ENCODE measurements around the gene LRIG2. TPM values are rescaled to one million over a fixed set of nuclear protein-coding genes. Genes with fewer than 3 reads are reported as not detected.

Gene LRIG2
- total and polyA plus RNA-seq, 4 donors: 1.3 to 11.9 (median 6.0) TPM

GRCh38 chr1:113029822-113030221, 43.2 kb upstream of the LRIG2 start:
- 29% methylated on average over 1 of the region's 1 CpG for WGBS
- Histone ChIP-seq H3K36me3 (ENCODE audit: control insufficient read depth in 4 of 4, insufficient read depth in 3 of 4, low read depth in 1 of 4, low read length in 3 of 4) (no peaks in the 10 kb centered on the region), H3K9ac (ENCODE audit: low read depth in 1 of 2, low read length in 2 of 2) (peak overlapping the region in 1 of 2 donors; percentile 60), H3K27ac (ENCODE audit: low read depth in 1 of 2, low read length in 2 of 2) (peak overlapping the region; percentile 43 to 57), H3K4me3 (ENCODE audit: low read depth in 1 of 3, low read length in 3 of 3) (no peak overlapping the region), H3K9me3 (ENCODE audit: control insufficient read depth in 4 of 4, low read length in 3 of 4) (no peaks in the 10 kb centered on the region), H3K27me3 (ENCODE audit: control insufficient read depth in 4 of 4, insufficient read depth in 4 of 4, low read length in 3 of 4) (no peaks in the 10 kb centered on the region), H3K4me1 (ENCODE audit: control insufficient read depth in 4 of 4, insufficient read depth in 4 of 4, low read length in 3 of 4) (peaks cover 14 to 56% (median 49%) of the 10 kb centered on the region in 4 donors)
- no peak for TF ChIP-seq ZBTB33 (IDR thresholded peaks at IDR 0.05)
- TF ChIP-seq TAF1 (conservative IDR thresholded peaks at IDR 0.05): no peak
- TF ChIP-seq RXRA (IDR thresholded peaks at IDR 0.05): no peak
- TF ChIP-seq FOXA2 (IDR thresholded peaks at IDR 0.05): no peak
- no peak for TF ChIP-seq FOXA1 (IDR thresholded peaks at IDR 0.05)
- TF ChIP-seq GABPA (IDR thresholded peaks at IDR 0.05 in 1 of 2, conservative IDR thresholded peaks at IDR 0.05 in 1 of 2): no peak
- no peak for TF ChIP-seq NR2F2 (IDR thresholded peaks at IDR 0.05)
- TF ChIP-seq CTCF (IDR thresholded peaks at IDR 0.05; ENCODE audit: low read depth, low read length, missing input control): no peak
- no peak for DNase-seq (ENCODE audit: low spot score)

- Histone ChIP-seq H3K4me3 (ENCODE audit: low read depth in 1 of 3, low read length in 3 of 3) (no peak overlapping the region), H3K36me3 (ENCODE audit: control insufficient read depth in 4 of 4, insufficient read depth in 3 of 4, low read depth in 1 of 4, low read length in 3 of 4) (no peaks in the 10 kb centered on the region), H3K9ac (ENCODE audit: low read depth in 1 of 2, low read length in 2 of 2) (no peak overlapping the region), H3K4me1 (ENCODE audit: control insufficient read depth in 4 of 4, insufficient read depth in 4 of 4, low read length in 3 of 4) (peaks cover 14 to 54% (median 47%) of the 10 kb centered on the region in 4 donors), H3K27ac (ENCODE audit: low read depth in 1 of 2, low read length in 2 of 2) (peak overlapping the region in 1 of 2 donors; percentile 57), H3K27me3 (ENCODE audit: control insufficient read depth in 4 of 4, insufficient read depth in 4 of 4, low read length in 3 of 4) (no peaks in the 10 kb centered on the region), H3K9me3 (ENCODE audit: control insufficient read depth in 4 of 4, low read length in 3 of 4) (no peaks in the 10 kb centered on the region)
- TF ChIP-seq MAX (IDR thresholded peaks at IDR 0.05) (peak; percentile 61), GABPA (IDR thresholded peaks at IDR 0.05 in 1 of 2, conservative IDR thresholded peaks at IDR 0.05 in 1 of 2) (no peak), TAF1 (conservative IDR thresholded peaks at IDR 0.05) (no peak), JUND (IDR thresholded peaks at IDR 0.05) (peak in 1 of 2 donors; percentile 59), ZBTB33 (IDR thresholded peaks at IDR 0.05) (peak; percentile 44), CTCF (IDR thresholded peaks at IDR 0.05; ENCODE audit: low read depth, low read length, missing input control) (no peak), FOXA1 (IDR thresholded peaks at IDR 0.05) (no peak), NR2F2 (IDR thresholded peaks at IDR 0.05) (no peak), FOXA2 (IDR thresholded peaks at IDR 0.05) (peak; percentile 6), RXRA (IDR thresholded peaks at IDR 0.05) (peak; percentile 74 to 84), REST (IDR thresholded peaks at IDR 0.05) (peak; percentile 39), HNF4A (conservative IDR thresholded peaks at IDR 0.05) (peak; percentile 84 to 87), HNF4G (IDR thresholded peaks at IDR 0.05) (peak; percentile 35), SP1 (IDR thresholded peaks at IDR 0.05) (peak; percentile 77), RAD21 (IDR thresholded peaks at IDR 0.05) (peak; percentile 35 to 44), YY1 (IDR thresholded peaks at IDR 0.05) (peak; percentile 55)
- 46% methylated on average over 8 of the region's 8 CpGs for WGBS
- DNase-seq (ENCODE audit: low spot score): no peak
These were observed 41.6 kb upstream of the LRIG2 start for GRCh38 chr1:113031171-113031933.
